Thyroid gland (tissue), 4 donors: ENCODE data around the gene BICRA. TPM values are rescaled to one million over a fixed set of nuclear protein-coding genes. Genes with fewer than 3 reads are reported as not detected.
A peak's percentile ranks its signal among the peaks of the same experiment; 100 is the strongest.

Experiments used
- DNase-seq, 2 donors: peaks; one replicate each; pipeline ENCODE4 v3.0.0-alpha.2; 2019
- H3K27ac ChIP-seq, 3 donors: fragments of 200-600 bp; sonication (generic); 1 replicate in 2 of 3; 2 replicates in 1 of 3; pipeline ENCODE4 v1.5.1; 2016 to 2019; ENCODE audit warnings: mild to moderate bottlenecking in 1 of 3, moderate library complexity in 1 of 3
- H3K27me3 ChIP-seq: fragments of 200-600 bp; sonication (generic); one replicate; pipeline ENCODE4 v1.5.1; 2019
- H3K36me3 ChIP-seq, 2 donors: fragments of 200-600 bp; sonication (generic); one replicate each; pipeline ENCODE4 v1.5.1; 2016 to 2019
- H3K4me1 ChIP-seq, 2 donors: fragments of 200-600 bp; sonication (generic); one replicate each; pipeline ENCODE4 v1.5.1; 2017 to 2019
- H3K4me3 ChIP-seq, 3 donors: fragments of 200-600 bp; sonication (generic); replicated peaks in 1 of 3; 1 replicate in 2 of 3; 2 replicates in 1 of 3; pipeline ENCODE4 v1.5.1; 2016; ENCODE audit warnings: mild to moderate bottlenecking in 1 of 3
- H3K9me3 ChIP-seq: fragments of 200-600 bp; sonication (generic); one replicate; pipeline ENCODE4 v1.5.1; 2017
- POLR2A ChIP-seq, 2 donors: fragments of 450-650 bp; IDR thresholded peaks; one replicate each; pipeline ENCODE4 v1.6.1; 2017; ENCODE audit warnings: antibody characterized with exemption in 2 of 2, mild to moderate bottlenecking in 2 of 2, moderate library complexity in 1 of 2
- WGBS, 2 donors: methylation state at CpG; one replicate each; pipeline ENCODE4 v1.1.5; 2017; 5-methylcytosine and 5-hydroxymethylcytosine counted together
- intact Hi-C: fragments of 100-400 bp; cut with DNase I; formaldehyde crosslinking; loops from one replicate; pipeline ENCODE4 v1.15.1; 2023
- total RNA-seq, 4 donors: library from RNA; depleted of rRNA; stranded (reverse); fragments of >200 nt; gene quantifications; one replicate each; pipeline ENCODE4 v1.2.3, GENCODE V29; 2016
- TF ChIP-seq, protein P1 (sequence below), 6 experiments: fragments of 200-600 bp in 3 of 6; fragments of 450-650 bp in 3 of 6; sonication (generic) in 3 of 6; IDR thresholded peaks; one replicate each; pipeline ENCODE4 v1.5.1; 2016 to 2019; ENCODE audit warnings: antibody characterized with exemption in 6 of 6, mild to moderate bottlenecking in 2 of 6, inconsistent platforms in 1 of 6, moderate library complexity in 1 of 6

The BICRA gene
- total RNA-seq, 4 donors from 2014 or later, result 5.8 to 15.2 (median 13.2) TPM

GRCh38 chr19:47623921-47624391, 15.0 kb downstream of the BICRA start:
- no peaks in the 10 kb centered on the region for H3K9me3 ChIP-seq
- WGBS, 2 donors, result 59 to 77% methylated on average over 18 of the region's 18 CpGs
- H3K4me3 ChIP-seq, result no peak overlapping the region
- no peaks in the 10 kb centered on the region for H3K27me3 ChIP-seq
- intact Hi-C loops, result no loop called here
- no peaks in the 10 kb centered on the region for H3K36me3 ChIP-seq
- TF ChIP-seq, protein P1, sequence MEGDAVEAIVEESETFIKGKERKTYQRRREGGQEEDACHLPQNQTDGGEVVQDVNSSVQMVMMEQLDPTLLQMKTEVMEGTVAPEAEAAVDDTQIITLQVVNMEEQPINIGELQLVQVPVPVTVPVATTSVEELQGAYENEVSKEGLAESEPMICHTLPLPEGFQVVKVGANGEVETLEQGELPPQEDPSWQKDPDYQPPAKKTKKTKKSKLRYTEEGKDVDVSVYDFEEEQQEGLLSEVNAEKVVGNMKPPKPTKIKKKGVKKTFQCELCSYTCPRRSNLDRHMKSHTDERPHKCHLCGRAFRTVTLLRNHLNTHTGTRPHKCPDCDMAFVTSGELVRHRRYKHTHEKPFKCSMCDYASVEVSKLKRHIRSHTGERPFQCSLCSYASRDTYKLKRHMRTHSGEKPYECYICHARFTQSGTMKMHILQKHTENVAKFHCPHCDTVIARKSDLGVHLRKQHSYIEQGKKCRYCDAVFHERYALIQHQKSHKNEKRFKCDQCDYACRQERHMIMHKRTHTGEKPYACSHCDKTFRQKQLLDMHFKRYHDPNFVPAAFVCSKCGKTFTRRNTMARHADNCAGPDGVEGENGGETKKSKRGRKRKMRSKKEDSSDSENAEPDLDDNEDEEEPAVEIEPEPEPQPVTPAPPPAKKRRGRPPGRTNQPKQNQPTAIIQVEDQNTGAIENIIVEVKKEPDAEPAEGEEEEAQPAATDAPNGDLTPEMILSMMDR (IDR thresholded peaks at IDR 0.05), result no peak
- TF ChIP-seq POLR2A (IDR thresholded peaks at IDR 0.05), result no peak
- DNase-seq, result no peak
- peaks cover 0 to 4% of the 10 kb centered on the region in 2 donors for H3K4me1 ChIP-seq
- no peak overlapping the region for H3K27ac ChIP-seq

DNA sequence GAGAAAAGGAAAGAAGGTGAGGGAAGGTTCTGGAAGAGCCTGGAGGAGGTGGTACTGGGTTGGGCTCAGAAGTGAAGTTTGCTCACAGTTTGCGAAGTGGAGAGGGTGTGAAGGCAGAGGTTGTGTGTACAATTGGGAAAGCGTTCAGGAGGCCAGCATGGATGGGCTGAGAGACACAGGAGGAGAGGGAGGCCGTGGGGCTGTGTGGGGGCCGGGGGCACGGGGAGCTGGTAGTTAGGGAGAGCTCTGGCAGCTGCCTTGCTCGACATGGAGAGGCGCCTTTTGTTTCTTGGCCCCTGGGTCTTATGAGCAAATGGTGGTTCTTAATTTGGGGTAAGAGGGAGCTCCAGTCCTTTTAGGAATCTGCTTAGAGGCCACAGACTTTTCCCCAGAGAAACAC, 16.7 kb downstream of the BICRA start:
- H3K36me3 ChIP-seq, result no peaks in the 10 kb centered on the region
- H3K27me3 ChIP-seq, result no peaks in the 10 kb centered on the region
- no peak overlapping the region for H3K4me3 ChIP-seq
- peak overlapping the region in 1 of 3 donors; percentile 53 for H3K27ac ChIP-seq
- no peak for TF ChIP-seq POLR2A (IDR thresholded peaks at IDR 0.05)
- TF ChIP-seq, protein P1 (IDR thresholded peaks at IDR 0.05), result no peak
- 83 to 86% methylated on average over 7 of the region's 7 CpGs for WGBS, 2 donors
- DNase-seq, result no peak
- peaks cover 0 to 4% of the 10 kb centered on the region in 2 donors for H3K4me1 ChIP-seq
- intact Hi-C loops, result no loop called here
- H3K9me3 ChIP-seq, result no peaks in the 10 kb centered on the region

GRCh38 chr19:47626238-47626637, 17.3 kb downstream of the BICRA start:
- Histone ChIP-seq H3K9me3 (no peaks in the 10 kb centered on the region), H3K27ac (peak overlapping the region in 1 of 3 donors; percentile 53), H3K4me3 (no peak overlapping the region), H3K27me3 (no peaks in the 10 kb centered on the region), H3K4me1 (peaks cover 0 to 4% of the 10 kb centered on the region in 2 donors), H3K36me3 (no peaks in the 10 kb centered on the region)
- WGBS, 2 donors, result 54 to 64% methylated on average over 8 of the region's 8 CpGs
- intact Hi-C loops, result no loop called here
- no peak for DNase-seq
- no peak for TF ChIP-seq POLR2A (IDR thresholded peaks at IDR 0.05)
- TF ChIP-seq, protein P1 (IDR thresholded peaks at IDR 0.05), result no peak

DNA sequence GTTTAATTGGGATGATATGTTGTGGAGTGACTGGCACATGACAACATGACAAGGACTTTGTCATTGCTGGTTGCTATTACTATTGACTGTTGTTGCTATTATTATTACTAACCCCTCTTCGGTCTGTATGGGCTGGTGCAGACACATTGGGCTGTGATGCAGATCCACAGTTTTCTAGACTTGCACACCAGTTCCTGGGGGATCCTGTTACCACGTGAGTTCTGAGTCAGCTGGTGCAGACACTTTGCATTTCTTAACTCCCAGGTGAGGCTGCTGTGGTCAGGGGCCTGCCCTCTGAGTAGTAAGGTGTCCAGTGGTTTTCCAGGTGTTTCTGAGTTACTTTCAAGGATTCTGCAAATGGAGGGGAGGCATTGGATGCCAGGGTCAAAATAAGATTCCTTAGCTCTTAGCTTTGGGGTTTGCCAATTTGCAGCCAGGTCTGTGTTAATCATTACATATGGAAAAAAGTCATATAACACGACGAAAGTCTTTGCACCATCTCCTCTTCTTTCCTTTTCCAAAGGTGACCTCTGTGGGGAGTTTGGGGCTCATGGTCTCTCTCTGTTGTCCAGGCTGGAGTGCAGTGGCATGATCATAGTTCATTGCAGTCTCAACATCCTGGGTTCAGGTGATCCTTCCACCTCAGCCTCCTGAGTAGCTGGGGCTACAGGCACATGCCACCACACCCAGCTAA, 19.3 kb downstream of the BICRA start:
- Histone ChIP-seq H3K27ac (no peak overlapping the region), H3K4me3 (no peak overlapping the region), H3K27me3 (no peaks in the 10 kb centered on the region), H3K4me1 (peaks cover 0 to 4% of the 10 kb centered on the region in 2 donors), H3K36me3 (no peaks in the 10 kb centered on the region), H3K9me3 (no peaks in the 10 kb centered on the region)
- 91 to 92% methylated on average over 3 to 4 of the region's 4 CpGs for WGBS, 2 donors
- DNase-seq, result no peak
- TF ChIP-seq POLR2A (IDR thresholded peaks at IDR 0.05), result no peak
- TF ChIP-seq, protein P1 (IDR thresholded peaks at IDR 0.05), result no peak
- intact Hi-C loops, result no loop called here

DNA sequence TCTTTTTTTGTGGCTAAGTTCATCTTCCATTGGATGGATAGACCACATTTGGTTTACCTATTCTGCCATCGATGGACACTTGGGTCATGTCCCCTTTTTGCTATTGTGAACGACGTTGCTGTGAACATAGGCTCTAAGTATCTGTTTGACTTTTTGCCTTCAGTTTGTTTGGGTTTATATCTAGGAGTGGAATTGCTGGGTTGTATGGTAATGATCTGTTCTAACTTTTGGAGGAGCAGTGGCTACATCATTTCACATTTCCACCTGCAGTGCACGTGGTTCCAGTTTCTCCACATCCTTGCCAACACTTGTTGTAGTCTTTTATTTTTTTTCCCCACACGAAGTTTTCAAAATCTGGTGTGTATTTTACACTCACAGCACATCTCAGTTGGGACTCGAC, 21.7 kb downstream of the BICRA start:
- Histone ChIP-seq H3K4me3 (no peak overlapping the region), H3K4me1 (peaks cover 0 to 4% of the 10 kb centered on the region in 2 donors), H3K36me3 (no peaks in the 10 kb centered on the region), H3K27ac (no peak overlapping the region), H3K9me3 (no peaks in the 10 kb centered on the region), H3K27me3 (no peaks in the 10 kb centered on the region)
- TF ChIP-seq, protein P1 (IDR thresholded peaks at IDR 0.05), result no peak
- no peak for TF ChIP-seq POLR2A (IDR thresholded peaks at IDR 0.05)
- DNase-seq, result no peak
- intact Hi-C loops, result no loop called here
- 93% methylated on average over 6 of the region's 6 CpGs for WGBS, 2 donors
